AG04450 (cell line): ENCODE data around the gene KRTAP4-11. TPM values are rescaled to one million over a fixed set of nuclear protein-coding genes. Genes with fewer than 3 reads are reported as not detected.
A peak's percentile ranks its signal among the peaks of the same experiment; 100 is the strongest.
"Not testable (repeated sequence)": the region's sequence is repeated elsewhere in the genome, so short reads cannot be mapped to it uniquely, and the experiment has no call there.

Experiments
- CTCF ChIA-PET: fragments of 300-600, 350-600 bp; formaldehyde crosslinking; extraction: SDS; loops from one replicate; lab custom pipeline; 2022; ENCODE audit warnings: antibody characterized with exemption, inconsistent platforms; lab: Charles Lee
- POLR2A ChIA-PET: fragments of 350-600 bp; formaldehyde crosslinking; extraction: SDS; loops from one replicate; lab custom pipeline; 2021; ENCODE audit warnings: antibody characterized with exemption, inconsistent platforms; lab: Yijun Ruan, JAX
- DNase-seq: peaks from one replicate; pipeline ENCODE4 v3.0.0-alpha.2; 2011; ENCODE audit warnings: low read depth, low spot score
- H3K27ac ChIP-seq: one replicate; pipeline ENCODE4 v1.5.1; 2012; ENCODE audit warnings: low read depth, low read length, control low read depth
- H3K27me3 ChIP-seq: one replicate; pipeline ENCODE4 v1.6.0; 2012; ENCODE audit warnings: low read length; ENCODE audit not compliant: control insufficient read depth, insufficient read depth
- H3K4me3 ChIP-seq: 2 replicates; pipeline ENCODE4 v1.5.1; 2011; ENCODE audit warnings: mild to moderate bottlenecking, low read depth, low read length, control low read depth
- H3K9me3 ChIP-seq: 2 replicates; pipeline ENCODE4 v1.5.1; 2012; ENCODE audit warnings: low read length; ENCODE audit not compliant: control insufficient read depth, insufficient read depth
- CTCF ChIP-seq: IDR thresholded peaks from 2 replicates; pipeline ENCODE4 v1.5.1; 2011; ENCODE audit warnings: low read depth, low read length, control low read depth, inconsistent platforms
- polyA plus RNA-seq: library from polyadenylated mRNA; depleted of rRNA; stranded (reverse); fragments of >200 nt; gene quantifications from 2 replicates; pipeline ENCODE4 v1.2.3, GENCODE V29; 2011

The KRTAP4-11 gene
- polyA plus RNA-seq, 1 experiment: not detected

DNA sequence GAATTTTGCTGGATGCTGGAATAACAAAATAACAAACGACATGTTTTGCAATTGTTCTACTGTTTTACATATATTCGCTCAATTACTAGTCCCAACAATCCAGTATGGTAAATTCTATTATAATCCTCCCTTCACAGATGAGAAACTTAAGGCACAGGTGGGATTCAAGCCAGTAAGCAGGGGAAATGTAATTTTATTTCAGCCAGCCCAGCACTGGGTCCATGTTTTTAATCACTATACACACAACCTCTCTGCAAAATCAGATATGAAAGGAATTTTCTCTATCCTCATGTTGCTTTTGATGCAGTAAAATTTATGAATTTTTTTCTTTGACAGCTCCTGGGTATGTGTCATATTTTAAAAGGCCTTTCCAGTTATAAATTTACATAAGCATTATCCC lies 27.1 kb upstream of the KRTAP4-11 start:
- no peak overlapping the region for H3K4me3 ChIP-seq
- DNase-seq: no peak
- ChIA-PET POLR2A (no interaction called here), CTCF (no interaction called here)
- H3K27me3 ChIP-seq: no peaks in the 10 kb centered on the region
- no peak overlapping the region for H3K27ac ChIP-seq
- H3K9me3 ChIP-seq: peaks cover 10% of the 10 kb centered on the region
- TF ChIP-seq CTCF: no peak

DNA sequence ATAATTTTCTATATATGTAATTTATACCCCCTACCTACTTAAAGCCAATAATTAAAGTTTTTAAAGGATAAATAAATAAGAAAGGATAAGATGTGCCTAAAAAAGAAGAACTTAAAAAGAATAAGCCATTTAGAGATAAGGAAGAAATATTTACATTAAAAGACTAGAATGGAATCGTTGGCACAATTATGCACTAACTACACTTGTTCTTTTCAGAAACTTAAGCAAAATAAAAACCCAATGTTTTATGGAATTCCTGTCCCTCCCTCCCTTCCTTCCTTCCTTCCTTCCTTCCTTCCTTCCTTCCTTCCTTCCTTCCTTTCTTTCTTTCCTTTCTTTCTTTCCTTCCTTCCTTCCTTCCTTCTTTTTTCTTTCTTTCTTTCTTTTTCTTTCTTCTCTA lies 26.7 kb upstream of the KRTAP4-11 start:
- DNase-seq: no peak
- no peak overlapping the region for H3K4me3 ChIP-seq
- TF ChIP-seq CTCF: no peak
- CTCF ChIA-PET: no interaction called here
- H3K9me3 ChIP-seq: peaks cover 15% of the 10 kb centered on the region
- POLR2A ChIA-PET: no interaction called here
- H3K27me3 ChIP-seq: no peaks in the 10 kb centered on the region
- H3K27ac ChIP-seq: no peak overlapping the region

GRCh38 chr17:41141361-41141760 lies 23.2 kb upstream of the KRTAP4-11 start:
- Histone ChIP-seq H3K4me3 (no peak overlapping the region), H3K27me3 (no peaks in the 10 kb centered on the region), H3K9me3 (peaks cover 18% of the 10 kb centered on the region), H3K27ac (no peak overlapping the region)
- POLR2A ChIA-PET: no interaction called here
- CTCF ChIA-PET: no interaction called here
- no peak for TF ChIP-seq CTCF
- no peak for DNase-seq

GRCh38 chr17:41140360-41141131 lies 22.4 kb upstream of the KRTAP4-11 start, which contains the start of gene KRTAP4-6:
Gene KRTAP4-6 (minus strand): TSS chr17:41140544. CDS start chr17:41140487, 57 bp downstream.
- Histone ChIP-seq H3K27me3 (no peaks in the 10 kb centered on the region), H3K9me3 (peaks cover 18% of the 10 kb centered on the region), H3K4me3 (no peak within 1 kb of the TSS), H3K27ac (no peak within 1 kb of the TSS)
- ChIA-PET CTCF (no interaction called here), POLR2A (no interaction called here)
- no peak for TF ChIP-seq CTCF
- DNase-seq: peak; percentile 29

GRCh38 chr17:41139865-41140264 lies 21.7 kb upstream of the KRTAP4-11 start:
- CTCF ChIA-PET, H3K4me3 ChIP-seq, POLR2A ChIA-PET, H3K27me3 ChIP-seq, DNase-seq, H3K27ac ChIP-seq: not testable (repeated sequence)
- peaks cover 18% of the 10 kb centered on the region for H3K9me3 ChIP-seq
